ENCODE results near the gene KLHL6. TPM values are rescaled to one million over a fixed set of nuclear protein-coding genes. Genes with fewer than 3 reads are reported as not detected.
"Not testable (repeated sequence)": the region's sequence is repeated elsewhere in the genome, so short reads cannot be mapped to it uniquely, and the experiment has no call there.

The KLHL6 gene
- total and polyA plus RNA-seq, 2 of the 8 experiments (the other 6 are each of a cell fraction or from before 2014, with no cell fraction given) = 0.05 TPM; not detected in 1

- H3K79me2 ChIP-seq (ENCODE audit: control insufficient read depth in 1 of 2, insufficient read depth in 2 of 2, low read length in 2 of 2); H3K27me3 ChIP-seq (replicated peaks in 1 of 4; ENCODE audit: control insufficient read depth in 3 of 4, extremely low read depth in 1 of 4, insufficient read depth in 3 of 4, low read length in 3 of 4); H3K9ac ChIP-seq (replicated peaks in 1 of 4; ENCODE audit: extremely low read depth in 1 of 4, low read depth in 3 of 4, low read length in 3 of 4); H3K23me2 ChIP-seq (ENCODE audit: low read depth, low read length); H2BK20ac ChIP-seq (ENCODE audit: low read length); H4K91ac ChIP-seq (replicated peaks; ENCODE audit: insufficient read length, low read length); H2BK5ac ChIP-seq (ENCODE audit: low read depth, low read length); H3K18ac ChIP-seq (ENCODE audit: extremely low read depth, low read length); H2BK120ac ChIP-seq (replicated peaks; ENCODE audit: low read depth, low read length); H4K8ac ChIP-seq (ENCODE audit: extremely low read depth, insufficient read depth, low read length); H2AFZ ChIP-seq (ENCODE audit: low read length); H3K36me3 ChIP-seq (ENCODE audit: control insufficient read depth in 2 of 4, insufficient read depth in 4 of 4, low read length in 3 of 4); H3K4me3 ChIP-seq (ENCODE audit: extremely low read depth in 1 of 4, insufficient read depth in 2 of 4, low read depth in 3 of 4, low read length in 4 of 4); H3K9me3 ChIP-seq (ENCODE audit: insufficient read depth in 2 of 2, low read depth in 1 of 2, low read length in 1 of 2); H3K79me1 ChIP-seq (ENCODE audit: low read depth, low read length); H3K4ac ChIP-seq (replicated peaks; ENCODE audit: insufficient read length, low read depth, low read length); H3K23ac ChIP-seq (ENCODE audit: insufficient read length); H4K5ac ChIP-seq (ENCODE audit: insufficient read length, low read depth, low read length); H2BK15ac ChIP-seq (ENCODE audit: low read length); H3K56ac ChIP-seq (replicated peaks; ENCODE audit: insufficient read length, low read depth, low read length); H2BK12ac ChIP-seq (ENCODE audit: low read depth, low read length); H3K4me2 ChIP-seq (ENCODE audit: insufficient read depth in 1 of 2, low read depth in 2 of 2, low read length in 2 of 2); DNase-seq (ENCODE audit: low read depth in 1 of 2, low spot score in 2 of 2); H4K20me1 ChIP-seq (replicated peaks in 1 of 2; ENCODE audit: control insufficient read depth in 1 of 2, insufficient read depth in 2 of 2, low read length in 2 of 2); H3K27ac ChIP-seq (ENCODE audit: low read depth, low read length); H2AK5ac ChIP-seq (ENCODE audit: low read depth, low read length); H3K4me1 ChIP-seq (replicated peaks in 1 of 4; ENCODE audit: control insufficient read depth in 3 of 4, insufficient read depth in 4 of 4, low read length in 3 of 4); H3K14ac ChIP-seq (ENCODE audit: insufficient read length); POLR2A ChIA-PET (ENCODE audit: partially characterized antibody); FAIRE-seq: not testable (repeated sequence)
- 83% methylated on average over 13 of the region's 13 CpGs; no CpG with 5 or more reads in 1 of the 2 experiments for WGBS, 2 experiments (ENCODE audit: extremely low coverage in 1 of 2, insufficient coverage in 1 of 2, insufficient read length in 1 of 2, insufficient replicate concordance in 2 of 2, low coverage in 1 of 2, low lambda C conversion rate in 2 of 2, missing lambda C conversion rate in 1 of 2)
- CTCF ChIA-PET (ENCODE audit: partially characterized antibody) = interaction anchor here (1.5 kb wide), 2 partner anchors 18 to 360 kb away, joined by 3 to 4 read pairs; partner anchors contain the start of gene MAP6D1
Measured at GRCh38 chr3:183465710-183466109, 89.8 kb downstream of the KLHL6 start.
